8988T (cell line): Measurements from ENCODE around the gene ALS2.
"Not testable (repeated sequence)": the region's sequence is repeated elsewhere in the genome, so short reads cannot be mapped to it uniquely, and the experiment has no call there.

Experiments
- DNase-seq: peaks from one replicate; pipeline ENCODE4 v3.0.0; 2011

The ALS2 gene

GRCh38 chr2:201780674-201781493 lies at the start of gene ALS2:
Gene ALS2, minus strand, starts transcription at chr2:201780933. Its CDS starts 12,048 bp downstream, at chr2:201768885.
- peak; percentile 46 for DNase-seq

GRCh38 chr2:201828220-201828619 lies 47.5 kb upstream of the ALS2 start:
- no peak for DNase-seq

DNA sequence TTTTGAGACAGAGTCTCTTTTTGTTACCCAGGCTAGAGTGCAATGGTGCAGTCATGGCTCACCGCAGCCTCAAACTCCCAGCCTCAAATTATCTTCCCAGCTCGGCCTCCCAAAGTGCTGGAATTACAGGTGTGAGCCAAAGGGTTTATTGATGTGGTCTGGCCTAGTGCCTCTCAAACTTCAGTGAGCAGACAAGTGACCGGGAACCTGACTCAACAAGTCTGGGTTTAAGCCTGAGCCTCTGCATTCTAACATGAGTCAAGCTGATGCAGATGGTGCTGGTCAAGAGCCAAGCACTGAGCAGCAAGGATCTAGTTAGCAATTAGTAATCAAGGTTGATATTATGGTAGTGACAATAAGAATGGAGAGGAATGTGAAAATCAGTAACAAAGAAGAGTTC lies 46.9 kb upstream of the ALS2 start:
- DNase-seq, result no peak

DNA sequence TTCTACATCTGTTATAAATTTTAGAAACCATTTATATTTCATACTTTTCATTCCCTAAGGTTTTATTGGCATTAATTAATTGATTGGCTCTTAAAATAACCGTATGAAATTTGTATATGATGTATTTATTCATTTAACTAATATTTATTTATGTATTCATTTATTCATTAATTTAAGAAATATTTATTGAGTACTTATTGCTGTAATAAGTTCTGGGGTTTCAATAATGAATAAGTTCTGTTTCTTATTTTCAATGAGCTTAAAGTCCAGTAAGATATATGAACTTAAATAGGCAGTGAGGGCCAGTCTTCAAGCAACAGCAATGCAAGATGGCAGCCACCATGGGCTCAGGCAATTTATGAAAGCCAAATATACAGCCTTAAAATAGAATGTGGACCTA lies 43.5 kb upstream of the ALS2 start:
- DNase-seq, result no peak

DNA sequence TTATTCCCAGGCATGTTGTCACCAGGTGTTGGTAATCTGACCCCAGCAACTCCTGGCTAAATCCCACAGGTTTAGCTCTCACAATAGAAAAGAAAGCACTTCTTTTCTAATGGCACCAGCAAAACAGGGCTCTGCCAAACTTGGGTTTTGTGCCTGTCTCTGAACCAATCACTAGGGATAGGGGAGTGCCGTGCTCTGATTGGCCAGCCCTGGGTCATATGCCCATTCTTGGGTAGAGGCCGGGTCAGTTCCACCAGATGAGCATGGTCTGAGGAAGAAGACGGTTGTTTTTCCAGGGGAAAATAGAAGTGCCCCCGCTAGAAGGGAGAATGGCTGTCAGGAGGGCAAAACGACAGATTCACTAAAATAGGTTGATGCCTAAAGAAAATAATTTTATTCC lies 40.3 kb upstream of the ALS2 start:
- no peak for DNase-seq

GRCh38 chr2:201820383-201821007 lies 39.8 kb upstream of the ALS2 start:
- DNase-seq, result no peak

DNA sequence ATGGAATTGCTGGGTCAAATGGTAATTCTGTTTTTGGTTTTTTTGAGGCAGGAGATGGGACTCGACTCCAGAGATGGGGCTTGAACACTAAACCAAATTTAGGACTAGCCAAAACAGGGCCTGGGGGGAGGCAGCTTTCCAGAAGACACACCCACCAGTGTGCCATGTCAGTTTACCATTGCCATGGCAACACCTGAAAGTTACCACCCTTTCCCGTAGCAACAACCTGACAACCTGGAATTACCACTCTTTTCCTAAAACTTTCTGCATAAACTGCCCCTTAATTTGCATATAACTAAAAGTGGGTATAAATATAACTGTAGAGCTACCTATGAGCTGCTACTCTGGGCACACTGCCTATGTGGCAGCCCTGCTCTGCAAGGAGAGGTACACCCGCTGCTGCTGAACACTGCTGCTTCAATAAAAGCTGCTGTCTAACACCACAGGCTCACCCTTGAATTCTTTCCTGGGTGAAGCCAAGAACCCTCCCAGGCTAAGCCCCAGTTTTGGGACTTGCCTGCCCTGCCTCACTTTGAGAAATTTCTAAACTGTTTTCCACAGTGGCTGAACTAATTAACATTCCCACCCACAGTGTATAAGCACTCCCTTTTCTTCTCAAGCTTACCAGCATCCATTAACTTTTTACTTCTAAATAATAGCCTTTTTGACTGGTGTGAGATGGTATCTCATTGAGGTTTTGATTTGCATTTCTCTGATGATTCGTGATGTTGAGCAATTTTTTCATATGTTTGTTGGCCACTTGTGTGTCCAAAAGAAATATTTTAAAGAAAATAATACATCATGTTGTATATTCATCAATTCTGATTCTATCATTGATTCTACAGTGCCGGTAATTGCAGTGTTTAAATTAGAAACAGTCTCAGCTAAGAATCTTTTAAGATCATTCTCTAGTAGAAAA lies 36.2 kb upstream of the ALS2 start:
- no peak for DNase-seq

DNA sequence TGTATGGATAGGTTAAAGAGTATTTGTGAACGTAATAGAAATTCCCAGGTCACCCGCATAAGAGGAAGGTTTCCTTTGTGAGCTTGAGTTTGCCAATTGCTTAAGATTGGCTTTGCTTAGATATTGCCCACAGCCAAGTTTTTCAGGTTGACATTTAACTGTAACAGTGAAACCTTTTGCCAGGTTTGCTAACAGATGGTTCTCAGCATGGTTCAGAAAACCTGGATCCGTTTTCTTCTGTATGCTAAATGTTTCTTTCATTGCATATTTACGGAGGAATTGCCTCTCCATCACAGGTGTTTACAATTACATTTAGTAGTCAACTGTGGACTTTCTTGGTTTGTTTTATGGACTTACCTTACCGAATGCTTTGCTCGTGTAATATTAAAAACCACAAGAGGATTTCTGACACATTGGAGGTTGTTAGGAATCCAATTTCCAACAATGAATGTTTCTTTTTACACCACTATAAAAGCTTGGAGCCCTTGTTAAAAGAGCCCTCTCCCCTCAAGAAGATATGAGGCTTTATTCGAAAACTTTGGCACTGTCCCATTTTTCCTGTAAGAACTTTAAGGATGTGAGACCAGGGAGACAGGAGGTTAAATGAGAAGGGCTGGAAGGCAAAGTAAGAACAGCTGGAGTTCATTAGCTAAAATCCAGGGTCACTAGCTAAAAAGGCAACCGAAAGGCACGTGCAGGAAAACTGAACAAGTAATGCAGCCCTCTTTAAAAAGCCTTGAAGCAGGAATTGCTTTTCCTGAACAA lies 33.4 kb upstream of the ALS2 start:
- DNase-seq, result no peak

GRCh38 chr2:201810604-201811003 lies 29.9 kb upstream of the ALS2 start:
- DNase-seq, result not testable (repeated sequence)

GRCh38 chr2:201809633-201810032 lies 28.9 kb upstream of the ALS2 start:
- no peak for DNase-seq

GRCh38 chr2:201808027-201808426 lies 27.3 kb upstream of the ALS2 start:
- no peak for DNase-seq

DNA sequence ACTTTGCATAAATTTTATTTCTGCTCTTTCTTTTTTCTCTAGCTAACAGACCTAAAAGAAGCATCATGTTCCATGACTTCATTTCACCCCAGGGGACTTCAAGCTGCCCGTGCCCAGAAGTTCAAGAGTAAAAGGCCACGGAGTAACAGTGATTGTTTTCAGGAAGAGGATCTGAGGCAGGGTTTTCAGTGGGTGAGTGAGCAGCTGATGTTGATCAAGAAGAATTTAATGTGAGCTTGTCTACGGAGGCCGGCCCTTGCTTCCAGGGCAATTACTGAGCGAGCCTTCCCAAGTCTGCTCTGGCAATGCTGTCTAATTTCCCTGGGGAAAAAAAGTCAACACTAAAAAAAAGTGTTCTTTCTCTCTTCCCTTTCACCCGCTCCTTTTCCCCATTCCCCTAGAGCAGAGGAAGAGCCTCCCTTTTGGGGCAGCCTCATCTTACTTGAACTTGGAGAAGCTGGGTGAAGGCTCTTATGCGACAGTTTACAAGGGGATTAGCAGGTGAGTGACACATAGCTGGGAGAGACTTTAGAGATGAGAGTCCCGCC lies 26.8 kb upstream of the ALS2 start:
- DNase-seq, result no peak

DNA sequence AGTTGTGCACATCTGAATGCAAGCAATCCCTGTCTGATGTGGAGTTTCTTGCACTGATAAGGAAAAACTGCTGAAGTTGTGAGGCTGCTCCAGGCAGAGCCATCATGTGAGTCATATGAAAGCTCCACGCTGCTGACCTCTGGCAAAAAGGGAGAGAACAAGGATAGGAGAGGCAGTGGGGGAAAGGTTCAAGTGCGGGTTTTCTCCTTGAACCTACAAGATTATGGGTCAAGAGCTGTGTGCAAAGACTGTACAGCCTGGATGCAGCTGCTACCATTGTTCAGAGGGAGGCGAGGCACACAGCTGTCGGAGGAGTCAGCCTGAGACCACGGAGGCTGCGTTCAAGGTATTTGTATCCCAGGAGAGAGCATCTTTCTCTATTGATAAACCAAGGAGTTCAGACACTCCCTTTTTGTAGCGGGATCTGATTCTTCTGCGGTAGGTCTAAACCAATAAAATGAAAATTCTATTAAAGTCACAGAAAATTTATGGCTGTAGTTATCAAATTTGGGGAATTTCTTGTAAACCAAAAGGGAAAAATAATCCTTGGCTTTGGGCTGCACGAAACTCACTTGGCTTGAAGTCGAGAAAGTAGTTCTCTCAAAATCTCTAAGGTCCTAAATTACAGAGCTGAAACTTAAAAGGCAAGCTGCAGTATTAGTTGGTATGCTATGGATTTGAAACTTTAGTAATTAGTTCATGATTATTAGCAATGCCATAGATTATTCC lies 25.9 kb upstream of the ALS2 start, which contains the start of gene CDK15:
TSS of gene CDK15 (plus strand) at position 96 of the 729 bp plus-strand sequence. CDS start at position 224, 128 bp downstream.
- no peak for DNase-seq

DNA sequence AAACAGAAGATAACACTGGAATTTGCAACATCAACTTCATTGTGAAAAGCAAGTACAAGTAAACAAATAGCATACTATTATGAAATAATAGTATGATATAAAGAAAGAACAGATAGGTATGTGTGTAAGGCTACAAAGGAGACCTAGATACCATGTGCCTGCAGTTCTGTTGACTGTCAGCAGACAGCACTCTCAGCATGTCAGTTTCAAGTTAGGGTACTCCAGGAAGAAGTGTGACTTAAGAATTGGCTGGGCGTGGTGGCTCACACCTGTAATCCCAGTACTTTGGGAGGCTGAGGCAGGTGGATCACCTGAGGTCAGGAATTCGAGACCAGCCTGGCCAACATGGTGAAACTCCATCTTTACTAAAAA lies 18.2 kb upstream of the ALS2 start:
- not testable (repeated sequence) for DNase-seq

- no peak for DNase-seq
These were observed 17.6 kb upstream of the ALS2 start for GRCh38 chr2:201798252-201798913.

GRCh38 chr2:201797175-201797840 lies 16.6 kb upstream of the ALS2 start:
- no peak for DNase-seq

- no peak for DNase-seq
These were observed 15.7 kb upstream of the ALS2 start for GRCh38 chr2:201796478-201796865.

DNA sequence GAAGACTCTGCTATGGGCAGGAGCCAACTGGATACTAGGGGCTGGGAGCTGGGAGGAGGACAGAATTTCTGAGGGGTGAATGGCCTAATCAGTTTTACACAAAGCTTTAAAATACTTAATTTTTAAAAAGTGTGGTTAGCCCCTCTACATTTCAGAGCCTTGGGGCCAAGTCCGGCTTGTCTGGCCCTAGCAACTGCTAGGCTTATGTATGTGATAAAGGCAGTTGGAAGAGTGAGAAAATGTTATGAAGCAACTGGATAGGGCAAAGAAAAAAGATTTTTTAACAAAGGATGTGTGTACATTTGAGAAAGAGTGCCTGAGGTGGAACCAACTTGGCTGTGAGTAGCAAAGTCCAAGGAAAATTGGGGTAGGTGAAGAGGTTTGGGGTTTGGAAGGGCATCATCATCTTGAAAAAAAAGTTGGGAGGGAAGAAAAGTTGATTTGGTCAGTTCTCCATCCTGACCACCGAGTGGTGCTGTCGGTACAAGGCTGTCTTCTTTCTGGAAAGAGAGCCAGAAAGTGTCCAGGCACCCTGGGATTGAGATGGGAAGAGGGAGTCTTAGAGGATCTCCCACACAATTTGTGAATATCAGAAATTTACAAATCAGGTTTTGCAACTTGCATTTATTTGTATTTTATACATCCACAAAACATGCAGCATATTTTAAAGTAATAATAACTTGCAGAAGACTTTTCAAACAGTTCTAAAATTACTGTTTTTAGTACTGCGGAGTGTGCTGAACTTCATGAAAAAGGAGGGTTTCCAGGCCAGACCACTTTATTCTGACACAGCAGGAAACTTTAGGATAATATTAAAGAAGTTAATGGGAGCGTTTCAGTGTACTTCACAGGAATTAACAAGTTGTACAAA lies 15.1 kb upstream of the ALS2 start:
- DNase-seq, result peak; percentile 49

- DNase-seq, result no peak
These were observed 13.6 kb upstream of the ALS2 start for GRCh38 chr2:201794294-201794693.
